Upper lobe of left lung (tissue), 4 donors: ENCODE measurements around the gene DGKB.

ENCODE experiments used
- EP300 ChIP-seq, 4 donors: sonication (generic); formaldehyde crosslinking; IDR thresholded peaks; one replicate each; pipeline ENCODE4 v1.5.1; 2017; ENCODE audit warnings: antibody characterized with exemption in 4 of 4, control low read depth in 2 of 4
- POLR2AphosphoS5 ChIP-seq, 2 donors: sonication (generic); formaldehyde crosslinking; IDR thresholded peaks; one replicate each; pipeline ENCODE4 v1.5.1; 2017; ENCODE audit warnings: antibody characterized with exemption in 2 of 2
- TF ChIP-seq, protein P1 (sequence below), 6 experiments: fragments of 450-650 bp in 4 of 6; fragments of 200-600 bp in 2 of 6; sonication (generic) in 2 of 6; IDR thresholded peaks; one replicate each; pipeline ENCODE4 v1.5.1; 2016 to 2019; ENCODE audit warnings: antibody characterized with exemption in 6 of 6

DNA sequence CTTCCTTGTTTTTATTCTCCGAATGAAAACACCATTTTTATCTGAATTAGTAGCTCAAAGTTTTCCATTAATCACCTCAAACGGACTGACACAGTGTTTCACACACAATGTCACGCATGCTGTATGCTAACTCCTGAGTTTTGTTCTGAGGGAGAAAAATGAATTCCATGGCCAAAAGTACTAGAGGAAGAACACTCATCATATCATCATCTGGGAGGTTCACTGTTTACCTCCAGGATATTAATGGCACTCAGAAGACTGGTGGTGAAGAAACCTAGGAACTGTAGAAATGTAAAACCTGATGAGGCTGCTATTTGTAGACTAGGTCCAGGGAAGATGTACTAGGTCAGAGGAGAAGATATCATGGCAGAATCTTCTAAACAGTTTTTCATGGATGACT is 517.5 kb downstream of the DGKB start:
- TF ChIP-seq, protein P1, sequence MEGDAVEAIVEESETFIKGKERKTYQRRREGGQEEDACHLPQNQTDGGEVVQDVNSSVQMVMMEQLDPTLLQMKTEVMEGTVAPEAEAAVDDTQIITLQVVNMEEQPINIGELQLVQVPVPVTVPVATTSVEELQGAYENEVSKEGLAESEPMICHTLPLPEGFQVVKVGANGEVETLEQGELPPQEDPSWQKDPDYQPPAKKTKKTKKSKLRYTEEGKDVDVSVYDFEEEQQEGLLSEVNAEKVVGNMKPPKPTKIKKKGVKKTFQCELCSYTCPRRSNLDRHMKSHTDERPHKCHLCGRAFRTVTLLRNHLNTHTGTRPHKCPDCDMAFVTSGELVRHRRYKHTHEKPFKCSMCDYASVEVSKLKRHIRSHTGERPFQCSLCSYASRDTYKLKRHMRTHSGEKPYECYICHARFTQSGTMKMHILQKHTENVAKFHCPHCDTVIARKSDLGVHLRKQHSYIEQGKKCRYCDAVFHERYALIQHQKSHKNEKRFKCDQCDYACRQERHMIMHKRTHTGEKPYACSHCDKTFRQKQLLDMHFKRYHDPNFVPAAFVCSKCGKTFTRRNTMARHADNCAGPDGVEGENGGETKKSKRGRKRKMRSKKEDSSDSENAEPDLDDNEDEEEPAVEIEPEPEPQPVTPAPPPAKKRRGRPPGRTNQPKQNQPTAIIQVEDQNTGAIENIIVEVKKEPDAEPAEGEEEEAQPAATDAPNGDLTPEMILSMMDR (IDR thresholded peaks at IDR 0.05) = no peak
- TF ChIP-seq POLR2AphosphoS5 (IDR thresholded peaks at IDR 0.05) (no peak), EP300 (IDR thresholded peaks at IDR 0.05) (no peak)
